HCT116 (cell line): Measurements from ENCODE around the gene MATR3. TPM values are rescaled to one million over a fixed set of nuclear protein-coding genes. Genes with fewer than 3 reads are reported as not detected.
A peak's percentile ranks its signal among the peaks of the same experiment; 100 is the strongest.

Source experiments
- ATAC-seq: fragments of 200-7000 bp; cut with Tn5 transposase; 2 replicates; pipeline ENCODE4 v1.9.1; 2020; ENCODE audit warnings: mild to moderate bottlenecking, moderate library complexity
- BruUV-seq: library from RNA; stranded (reverse); fragments of 400-500 nt; replicated peaks from 2 replicates; lab custom pipeline; 2021; lab: Mats Ljungman, UMichigan
- CTCF ChIA-PET: fragments of 300-600 bp; sonication (Branson Sonifier 250); formaldehyde crosslinking; loops from one replicate; lab custom pipeline; 2021; ENCODE audit warnings: antibody characterized with exemption; lab: Charles Lee
- POLR2A ChIA-PET: fragments of 300-600, 350-600 bp; sonication (Branson Sonifier 250); formaldehyde crosslinking; loops from one replicate; lab custom pipeline; 2021; ENCODE audit warnings: antibody characterized with exemption; lab: Charles Lee
- RAD21 ChIA-PET, 2 experiments: fragments of 300-600 bp; sonication (Branson Sonifier 250); formaldehyde crosslinking; loops; one replicate each; lab custom pipeline; 2023; ENCODE audit warnings: low total read pairs in 2 of 2; ENCODE audit not compliant: uncharacterized antibody in 2 of 2, unreplicated experiment in 2 of 2, low non-redundant PET in 1 of 2; lab: Charles Lee
- DNase-seq: peaks from one replicate; pipeline ENCODE4 v3.0.0-alpha.2; 2010; ENCODE audit warnings: low read depth, low spot score
- H2AFZ ChIP-seq: fragments of 200-600 bp; shearing (Covaris generic), sonication (generic); 2 replicates; pipeline ENCODE4 v1.6.1; 2017; ENCODE audit warnings: low read depth, mixed run types, mixed read lengths, antibody characterized with exemption, low read length; ENCODE audit not compliant: poor library complexity, severe bottlenecking
- H3K27ac ChIP-seq: 2 replicates; pipeline ENCODE4 v1.5.1; 2012; ENCODE audit warnings: low read depth, low read length
- H3K27me3 ChIP-seq: fragments of 200-600 bp; sonication (generic); 2 replicates; pipeline ENCODE4 v1.6.1; 2016; ENCODE audit warnings: mixed run types, low read length, mixed read lengths; ENCODE audit not compliant: insufficient read depth
- H3K36me3 ChIP-seq, 2 experiments: fragments of 200-500 bp in 1 of 2; fragments of 200-600 bp in 1 of 2; sonication (Bioruptor generic) in 1 of 2; sonication (generic) in 1 of 2; 2 replicates each; pipeline versions ENCODE4 v1.5.1 to v1.6.1; 2014 to 2016; ENCODE audit warnings: low read length in 2 of 2, inconsistent platforms in 1 of 2, mixed read lengths in 1 of 2, mixed run types in 1 of 2; ENCODE audit not compliant: insufficient read depth in 2 of 2, control insufficient read depth in 1 of 2
- H3K4me1 ChIP-seq, 2 experiments: fragments of 200-600 bp in 1 of 2; sonication (generic) in 1 of 2; 2 replicates each; pipeline versions ENCODE4 v1.5.1 to v1.6.1; 2012 to 2017; ENCODE audit warnings: low read length in 2 of 2, inconsistent platforms in 1 of 2, mild to moderate bottlenecking in 1 of 2, mixed read lengths in 1 of 2, mixed run types in 1 of 2, moderate library complexity in 1 of 2; ENCODE audit not compliant: insufficient read depth in 2 of 2, control insufficient read depth in 1 of 2
- H3K4me2 ChIP-seq: fragments of 200-600 bp; sonication (generic); 2 replicates; pipeline ENCODE4 v1.6.1; 2017; ENCODE audit warnings: mixed run types, low read length, mixed read lengths
- H3K4me3 ChIP-seq, 2 experiments: fragments of 200-600 bp in 1 of 2; sonication (generic) in 1 of 2; replicated peaks in 1 of 2; 2 replicates each; pipeline ENCODE4 v1.5.1; 2011 to 2016; ENCODE audit warnings: low read length in 2 of 2, control low read depth in 1 of 2, low read depth in 1 of 2, mild to moderate bottlenecking in 1 of 2, mixed read lengths in 1 of 2, mixed run types in 1 of 2
- H3K79me2 ChIP-seq: fragments of 200-600 bp; sonication (generic); 2 replicates; pipeline ENCODE4 v1.6.1; 2017; ENCODE audit warnings: mild to moderate bottlenecking, mixed run types, low read length, moderate library complexity, mixed read lengths; ENCODE audit not compliant: insufficient read depth
- H3K9ac ChIP-seq: fragments of 200-600 bp; sonication (generic); 2 replicates; pipeline ENCODE4 v1.6.1; 2016; ENCODE audit warnings: low read length, mixed read lengths
- H3K9me2 ChIP-seq: fragments of 200-600 bp; sonication (generic), shearing (Covaris generic); 2 replicates; pipeline ENCODE4 v1.6.1; 2017; ENCODE audit warnings: mixed run types, mild to moderate bottlenecking, moderate library complexity; ENCODE audit not compliant: insufficient read depth
- H3K9me3 ChIP-seq, 2 experiments: fragments of 200-500 bp in 1 of 2; fragments of 200-600 bp in 1 of 2; sonication (Bioruptor generic) in 1 of 2; sonication (generic) in 1 of 2; 2 replicates each; pipeline ENCODE4 v1.6.1; 2014 to 2017; ENCODE audit warnings: low read length in 2 of 2, mixed read lengths in 2 of 2, inconsistent platforms in 1 of 2, low read depth in 1 of 2, mild to moderate bottlenecking in 1 of 2, mixed run types in 1 of 2, moderate library complexity in 1 of 2; ENCODE audit not compliant: control insufficient read depth in 1 of 2, insufficient read depth in 1 of 2
- H4K20me1 ChIP-seq: fragments of 200-600 bp; sonication (generic), shearing (Covaris generic); 2 replicates; pipeline ENCODE4 v1.6.1; 2017; ENCODE audit warnings: mixed run types, mild to moderate bottlenecking, moderate library complexity; ENCODE audit not compliant: insufficient read depth
- CEBPB ChIP-seq: IDR thresholded peaks from 2 replicates; pipeline ENCODE4 v1.6.1; 2012; ENCODE audit warnings: low read depth
- EZH2phosphoT487 ChIP-seq: fragments of 200-600 bp; IDR thresholded peaks from 2 replicates; pipeline ENCODE4 v1.6.1; 2018; ENCODE audit warnings: antibody characterized with exemption, borderline replicate concordance
- POLR2A ChIP-seq: IDR thresholded peaks from 2 replicates; pipeline ENCODE4 v1.7.0; 2011; ENCODE audit warnings: borderline replicate concordance; ENCODE audit not compliant: insufficient read depth, insufficient read length; ENCODE audit errors: extremely low read depth
- POLR2AphosphoS5 ChIP-seq: IDR thresholded peaks from 2 replicates; pipeline ENCODE4 v1.6.1; 2011; ENCODE audit warnings: mild to moderate bottlenecking, low read depth, low read length, moderate library complexity
- TCF7L2 ChIP-seq: IDR thresholded peaks from 2 replicates; pipeline ENCODE4 v1.7.0; 2011; ENCODE audit warnings: borderline replicate concordance, inconsistent platforms; ENCODE audit not compliant: insufficient read depth, insufficient read length; ENCODE audit errors: extremely low read depth
- intact Hi-C: fragments of 100-400 bp; cut with micrococcal nuclease; formaldehyde crosslinking; loops from 2 replicates; pipeline ENCODE4 v1.10.0; 2022
- total RNA-seq: library from RNA; stranded (reverse); gene quantifications from one replicate; pipeline ENCODE4 v1.2.1, GENCODE V29; 2021; ENCODE audit not compliant: unreplicated experiment
- TF ChIP-seq, protein P1 (sequence below): IDR thresholded peaks from 2 replicates; pipeline ENCODE4 v1.6.1; 2012

Gene MATR3
- total RNA-seq, 1 experiment from 2014 or later: 123 TPM

DNA sequence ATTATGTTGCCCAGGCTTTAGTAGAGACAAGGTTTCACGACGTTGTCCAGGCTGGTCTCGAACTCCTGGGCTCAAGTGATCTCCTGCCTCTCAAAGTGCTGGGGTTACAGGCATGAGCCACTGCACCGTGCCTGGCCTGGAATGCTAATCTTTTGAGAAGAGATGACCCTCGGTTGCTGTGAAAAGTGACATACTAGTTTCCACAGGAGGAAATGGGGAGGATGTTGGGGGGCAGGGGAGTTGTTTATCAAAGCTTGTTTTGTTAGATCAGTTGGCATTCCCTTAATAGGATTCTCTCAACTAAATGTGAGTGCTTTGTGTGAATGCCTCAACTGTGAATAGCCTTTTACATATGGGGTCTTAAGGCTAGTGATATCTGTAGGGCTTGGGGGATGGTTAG lies 16.4 kb upstream of the MATR3 start:
- peaks cover 30 to 59% of the 10 kb centered on the region in 2 experiments for H3K4me1 ChIP-seq
- ChIA-PET POLR2A (interaction anchor here (1.1 to 2.6 kb wide), 4 partner anchors 9 to 116 kb away, joined by 3 to 11 read pairs (median 7); partner anchors contain the start of gene MATR3), CTCF (no interaction called here), RAD21 (no interaction called here)
- H3K79me2 ChIP-seq: peaks cover 83% of the 10 kb centered on the region
- H3K4me3 ChIP-seq: no peak overlapping the region
- H3K9me3 ChIP-seq: no peaks in the 10 kb centered on the region
- peak overlapping the region; percentile 95 for H3K9ac ChIP-seq
- no peak for DNase-seq
- intact Hi-C loops: no loop called here
- peak overlapping the region; percentile 86 for H3K27ac ChIP-seq
- H3K9me2 ChIP-seq: no peaks in the 10 kb centered on the region
- peaks cover 30% of the 10 kb centered on the region; the same call in 1 of the 2 replicates for H4K20me1 ChIP-seq
- no peaks in the 10 kb centered on the region for H3K27me3 ChIP-seq
- TF ChIP-seq, protein P1, sequence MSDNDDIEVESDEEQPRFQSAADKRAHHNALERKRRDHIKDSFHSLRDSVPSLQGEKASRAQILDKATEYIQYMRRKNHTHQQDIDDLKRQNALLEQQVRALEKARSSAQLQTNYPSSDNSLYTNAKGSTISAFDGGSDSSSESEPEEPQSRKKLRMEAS: no peak
- TF ChIP-seq CEBPB (no peak), EZH2phosphoT487 (no peak), TCF7L2 (no peak)
- no peak for ATAC-seq
- H3K36me3 ChIP-seq: peaks cover 41 to 75% of the 10 kb centered on the region in 2 experiments
- H3K4me2 ChIP-seq: peak overlapping the region; percentile 95; the same call in 1 of the 2 replicates
- H2AFZ ChIP-seq: no peak overlapping the region
- no TSS peak for BruUV-seq

DNA sequence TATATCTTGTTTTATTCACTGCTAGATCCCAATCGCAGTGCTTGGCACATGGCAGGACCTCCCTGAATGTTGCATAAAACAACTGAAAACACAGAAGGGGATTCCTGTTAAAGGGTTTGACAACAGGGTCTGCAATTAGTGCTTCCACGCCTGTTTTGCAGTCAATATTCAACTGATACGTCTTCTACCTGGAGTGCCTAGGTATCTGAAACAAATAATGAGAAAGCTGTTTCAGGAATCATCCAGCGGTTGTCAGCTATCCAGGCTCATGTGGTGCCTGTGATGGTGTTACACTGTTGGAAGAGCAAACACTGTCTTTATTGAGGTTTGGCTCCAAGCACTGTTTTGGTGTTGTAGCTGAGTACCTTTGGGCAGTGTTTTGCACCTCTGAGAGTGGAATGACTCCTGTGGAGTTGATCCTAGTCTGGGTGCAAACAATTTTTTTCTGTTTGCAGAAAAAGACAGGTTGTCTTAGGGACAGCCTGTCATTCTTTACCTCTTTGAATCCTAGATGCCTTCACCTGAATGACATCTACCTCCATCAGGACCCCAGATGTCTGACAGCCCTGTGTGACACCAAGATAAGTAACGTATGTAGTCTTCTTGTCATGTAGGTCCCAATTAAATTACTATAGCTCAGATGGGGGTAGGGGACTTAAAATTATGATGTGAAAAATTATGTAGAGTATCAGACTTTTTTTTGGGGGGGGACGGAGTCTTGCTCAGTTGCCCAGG lies 14.8 kb upstream of the MATR3 start:
- H3K9me3 ChIP-seq: no peaks in the 10 kb centered on the region
- no peaks in the 10 kb centered on the region for H3K9me2 ChIP-seq
- H2AFZ ChIP-seq: no peak overlapping the region
- peaks cover 98% of the 10 kb centered on the region for H3K79me2 ChIP-seq
- H3K27me3 ChIP-seq: no peaks in the 10 kb centered on the region
- H3K27ac ChIP-seq: peak overlapping the region; percentile 86
- intact Hi-C loops: no loop called here
- H3K4me2 ChIP-seq: peak overlapping the region; percentile 4; the same call in 1 of the 2 replicates
- BruUV-seq: no TSS peak
- peaks cover 17 to 43% of the 10 kb centered on the region in 2 experiments for H3K4me1 ChIP-seq
- ChIA-PET CTCF (no interaction called here), RAD21 (no interaction called here), POLR2A (interaction anchor here (0.8 kb wide), 1 partner anchor 24 kb away, joined by 3 read pairs; no protein-coding TSS in a partner anchor)
- H3K9ac ChIP-seq: no peak overlapping the region
- TF ChIP-seq POLR2A (no peak), POLR2AphosphoS5 (no peak; the same call in 1 of the 2 replicates)
- no peak for DNase-seq
- H3K36me3 ChIP-seq: peaks cover 56 to 90% of the 10 kb centered on the region in 2 experiments
- no peak overlapping the region for H3K4me3 ChIP-seq
- H4K20me1 ChIP-seq: peaks cover 43% of the 10 kb centered on the region; the same call in 1 of the 2 replicates
- no peak for ATAC-seq
